Erythroblast (primary cell): ENCODE measurements around the gene CT83.

Experiments
- GATA1 ChIP-seq: IDR thresholded peaks from 2 replicates; pipeline ENCODE4 v1.6.1; 2011; ENCODE audit warnings: low read depth, mild to moderate bottlenecking, control low read depth, low read length, moderate library complexity
- POLR2A ChIP-seq: IDR thresholded peaks from 2 replicates; pipeline ENCODE4 v1.6.1; 2011; ENCODE audit warnings: mild to moderate bottlenecking, low read length

- TF ChIP-seq POLR2A (no peak), GATA1 (no peak)
Measured at GRCh38 chrX:116435597-116435996, 27.2 kb downstream of the CT83 start.
